Measurements from ENCODE around the gene PDSS1.

Gene PDSS1

GRCh38 chr10:26698909-26699308 is 1.4 kb downstream of the PDSS1 start:
- DNase-seq (ENCODE audit: low read depth in 2 of 2), result no peak

- no peak for DNase-seq (ENCODE audit: low read depth in 2 of 2)
Observed at GRCh38 chr10:26699631-26700030, 2.1 kb downstream of the PDSS1 start.

GRCh38 chr10:26700884-26701630 is 3.6 kb downstream of the PDSS1 start:
- no peak for DNase-seq (ENCODE audit: low read depth in 2 of 2)

- DNase-seq (ENCODE audit: low read depth in 2 of 2), result no peak
Observed at GRCh38 chr10:26703096-26703495, 5.6 kb downstream of the PDSS1 start.

- no peak for DNase-seq (ENCODE audit: low read depth in 2 of 2)
Observed at GRCh38 chr10:26703974-26704373, 6.5 kb downstream of the PDSS1 start.

- DNase-seq (ENCODE audit: low read depth in 2 of 2), result no peak
Observed at GRCh38 chr10:26706206-26706605, 8.7 kb downstream of the PDSS1 start.

GRCh38 chr10:26706936-26707335 is 9.4 kb downstream of the PDSS1 start:
- no peak for DNase-seq (ENCODE audit: low read depth in 2 of 2)

GRCh38 chr10:26711324-26711723 is 13.8 kb downstream of the PDSS1 start:
- DNase-seq (ENCODE audit: low read depth in 2 of 2), result no peak

- DNase-seq (ENCODE audit: low read depth in 2 of 2), result no peak
Observed at GRCh38 chr10:26714415-26715136, 17.1 kb downstream of the PDSS1 start.

- DNase-seq (ENCODE audit: low read depth in 2 of 2), result no peak
Observed at GRCh38 chr10:26715137-26715487, 17.6 kb downstream of the PDSS1 start.

- no peak for DNase-seq (ENCODE audit: low read depth in 2 of 2)
Observed at GRCh38 chr10:26717476-26717875, 20.0 kb downstream of the PDSS1 start.

- no peak for DNase-seq (ENCODE audit: low read depth in 2 of 2)
Observed at GRCh38 chr10:26721561-26721960, 24.1 kb downstream of the PDSS1 start.

- no peak for DNase-seq (ENCODE audit: low read depth in 2 of 2)
Observed at GRCh38 chr10:26723016-26723415, 25.5 kb downstream of the PDSS1 start.

GRCh38 chr10:26725837-26726727 is 28.6 kb downstream of the PDSS1 start:
- DNase-seq (ENCODE audit: low read depth in 2 of 2), result no peak

GRCh38 chr10:26727005-26727404 is 29.5 kb downstream of the PDSS1 start:
- no peak for DNase-seq (ENCODE audit: low read depth in 2 of 2)

- no peak for DNase-seq (ENCODE audit: low read depth in 2 of 2)
Observed at GRCh38 chr10:26728957-26729356, 31.5 kb downstream of the PDSS1 start.

- DNase-seq (ENCODE audit: low read depth in 2 of 2), result no peak
Observed at GRCh38 chr10:26729395-26729794, 31.9 kb downstream of the PDSS1 start.

GRCh38 chr10:26730552-26730951 is 33.1 kb downstream of the PDSS1 start:
- no peak for DNase-seq (ENCODE audit: low read depth in 2 of 2)

GRCh38 chr10:26733750-26734568 is 36.5 kb downstream of the PDSS1 start:
- DNase-seq (ENCODE audit: low read depth in 2 of 2), result no peak

GRCh38 chr10:26735435-26735834 is 37.9 kb downstream of the PDSS1 start:
- no peak for DNase-seq (ENCODE audit: low read depth in 2 of 2)

GRCh38 chr10:26737730-26738129 is 40.2 kb downstream of the PDSS1 start:
- no peak for DNase-seq (ENCODE audit: low read depth in 2 of 2)
